MCF 10A (cell line): Measurements from ENCODE around the gene CPZ. TPM values are rescaled to one million over a fixed set of nuclear protein-coding genes. Genes with fewer than 3 reads are reported as not detected.

Source experiments
- BruUV-seq: library from RNA; stranded (reverse); fragments of 400-500 nt; replicated peaks from 2 replicates; lab custom pipeline; 2021; lab: Mats Ljungman, UMichigan
- CTCF ChIA-PET: fragments of 300-600 bp; sonication (Branson Sonifier 250); formaldehyde crosslinking; extraction: SDS; loops from one replicate; lab custom pipeline; 2021; ENCODE audit warnings: antibody characterized with exemption, inconsistent platforms; lab: Yijun Ruan, JAX
- POLR2A ChIA-PET: fragments of 300-600, 350-650 bp; sonication (Branson Sonifier 250); formaldehyde crosslinking; extraction: SDS; loops from one replicate; lab custom pipeline; 2020; ENCODE audit warnings: antibody characterized with exemption, inconsistent platforms; lab: Yijun Ruan, JAX
- DNase-seq: peaks from one replicate; pipeline ENCODE4 v3.0.0-alpha.2; 2018; ENCODE audit not compliant: unreplicated experiment
- H3K27ac Mint-ChIP-seq: one replicate; pipeline ENCODE4 v1.8.0; 2022; ENCODE audit warnings: mild to moderate bottlenecking, low read depth, mixed read lengths; ENCODE audit not compliant: unreplicated experiment
- H3K27me3 Mint-ChIP-seq: one replicate; pipeline ENCODE4 v1.8.0; 2022; ENCODE audit warnings: mixed read lengths; ENCODE audit not compliant: insufficient read depth, unreplicated experiment
- H3K36me3 Mint-ChIP-seq: one replicate; pipeline ENCODE4 v1.8.0; 2022; ENCODE audit warnings: mild to moderate bottlenecking, moderate library complexity, mixed read lengths; ENCODE audit not compliant: insufficient read depth, unreplicated experiment
- H3K4me1 Mint-ChIP-seq: one replicate; pipeline ENCODE4 v1.8.0; 2022; ENCODE audit warnings: mixed read lengths; ENCODE audit not compliant: insufficient read depth, unreplicated experiment
- H3K4me3 Mint-ChIP-seq: one replicate; pipeline ENCODE4 v1.8.0; 2022; ENCODE audit warnings: mild to moderate bottlenecking, moderate library complexity, mixed read lengths; ENCODE audit not compliant: unreplicated experiment
- H3K9me3 Mint-ChIP-seq: one replicate; pipeline ENCODE4 v1.8.0; 2022; ENCODE audit warnings: mixed read lengths; ENCODE audit not compliant: unreplicated experiment
- CTCF ChIP-seq: fragments of 200-600 bp; IDR thresholded peaks from one replicate; pipeline ENCODE4 v1.8.0; 2022; ENCODE audit warnings: antibody characterized with exemption, mild to moderate bottlenecking; ENCODE audit not compliant: unreplicated experiment
- intact Hi-C: fragments of 100-400 bp; cut with micrococcal nuclease; formaldehyde crosslinking; loops from 2 replicates; pipeline ENCODE4 v1.14.1; 2022
- total RNA-seq: library from RNA; stranded (reverse); gene quantifications from 2 replicates; pipeline ENCODE4 v1.2.3, GENCODE V29; 2022

The CPZ gene
- total RNA-seq, 1 experiment from 2014 or later, result not detected

GRCh38 chr4:8547108-8547911 is 45.3 kb upstream of the CPZ start:
- intact Hi-C loops, result loop anchor here (1.0 to 2.0 kb wide), 2 partner anchors 9 to 79 kb away; no protein-coding TSS in a partner anchor
- no peak overlapping the region for H3K4me3 Mint-ChIP-seq
- H3K27me3 Mint-ChIP-seq, result no peaks in the 10 kb centered on the region
- no peaks in the 10 kb centered on the region for H3K9me3 Mint-ChIP-seq
- peak; percentile 20 for TF ChIP-seq CTCF
- H3K4me1 Mint-ChIP-seq, result peaks cover 6% of the 10 kb centered on the region
- ChIA-PET POLR2A (no interaction called here), CTCF (interaction anchor here (0.6 to 1.3 kb wide), 6 partner anchors 9 to 140 kb away, joined by 3 to 8 read pairs (median 3); no protein-coding TSS in a partner anchor)
- DNase-seq, result peak; percentile 59
- BruUV-seq, result TSS peak; percentile 73
- no peak overlapping the region for H3K27ac Mint-ChIP-seq
- H3K36me3 Mint-ChIP-seq, result no peaks in the 10 kb centered on the region

- intact Hi-C loops, result loop anchor here (1.0 to 2.0 kb wide), 2 partner anchors 10 to 79 kb away; no protein-coding TSS in a partner anchor
- Mint-ChIP-seq H3K4me3 (no peak overlapping the region), H3K36me3 (no peaks in the 10 kb centered on the region), H3K4me1 (peaks cover 6% of the 10 kb centered on the region), H3K9me3 (no peaks in the 10 kb centered on the region), H3K27ac (peak overlapping the region; percentile 46), H3K27me3 (no peaks in the 10 kb centered on the region)
- POLR2A ChIA-PET, result no interaction called here
- CTCF ChIA-PET, result interaction anchor here (0.6 kb wide), 1 partner anchor 84 kb away, joined by 3 read pairs; no protein-coding TSS in a partner anchor
- TF ChIP-seq CTCF, result no peak
- peak; percentile 18 for DNase-seq
- no TSS peak for BruUV-seq
Measured at GRCh38 chr4:8547912-8548730, 44.4 kb upstream of the CPZ start.

- intact Hi-C loops, result no loop called here
- H3K27ac Mint-ChIP-seq, result peak overlapping the region; percentile 46
- no peaks in the 10 kb centered on the region for H3K9me3 Mint-ChIP-seq
- H3K4me1 Mint-ChIP-seq, result peaks cover 6% of the 10 kb centered on the region
- no TSS peak for BruUV-seq
- POLR2A ChIA-PET, result no interaction called here
- CTCF ChIA-PET, result interaction anchor here (0.6 to 1.0 kb wide), 2 partner anchors 39 to 369 kb away, joined by 3 read pairs; no protein-coding TSS in a partner anchor
- no peaks in the 10 kb centered on the region for H3K27me3 Mint-ChIP-seq
- H3K36me3 Mint-ChIP-seq, result no peaks in the 10 kb centered on the region
- TF ChIP-seq CTCF, result no peak
- no peak overlapping the region for H3K4me3 Mint-ChIP-seq
- peak; percentile 24 for DNase-seq
Measured at GRCh38 chr4:8548731-8549351, 43.7 kb upstream of the CPZ start.
